DOHH2 (cell line): ENCODE results near the gene MEPE.

Source experiments
- H3F3A ChIP-seq: fragments of 200-600 bp; sonication (generic), shearing (Covaris generic); 2 replicates; pipeline ENCODE4 v1.6.0; 2016; ENCODE audit warnings: antibody characterized with exemption, mild to moderate bottlenecking; ENCODE audit not compliant: control insufficient read depth, insufficient read depth
- H3K27ac ChIP-seq: fragments of 200-600 bp; sonication (generic); 2 replicates; pipeline ENCODE4 v1.5.1; 2014; ENCODE audit warnings: low read depth, mild to moderate bottlenecking, low read length, moderate library complexity
- H3K27me3 ChIP-seq: fragments of 200-600 bp; sonication (generic); 2 replicates; pipeline ENCODE4 v1.6.1; 2014; ENCODE audit warnings: mild to moderate bottlenecking, low read length, mixed read lengths; ENCODE audit not compliant: control insufficient read depth
- H3K36me3 ChIP-seq: fragments of 200-600 bp; sonication (generic); 2 replicates; pipeline ENCODE4 v1.6.1; 2014; ENCODE audit warnings: mild to moderate bottlenecking, low read length, moderate library complexity, mixed read lengths; ENCODE audit not compliant: control insufficient read depth
- H3K4me1 ChIP-seq: fragments of 200-600 bp; sonication (generic); 2 replicates; pipeline ENCODE4 v1.6.1; 2014; ENCODE audit warnings: mild to moderate bottlenecking, low read length, mixed read lengths; ENCODE audit not compliant: control insufficient read depth
- H3K4me2 ChIP-seq: fragments of 200-600 bp; sonication (generic); 2 replicates; pipeline ENCODE4 v1.6.0; 2014; ENCODE audit warnings: mild to moderate bottlenecking, low read length, moderate library complexity
- H3K4me3 ChIP-seq: fragments of 200-600 bp; sonication (generic); 2 replicates; pipeline ENCODE4 v1.5.1; 2014; ENCODE audit warnings: mild to moderate bottlenecking, low read length, mixed read lengths
- H3K79me2 ChIP-seq: fragments of 200-600 bp; sonication (generic); 2 replicates; pipeline ENCODE4 v1.6.1; 2014; ENCODE audit warnings: mild to moderate bottlenecking, low read length, mixed read lengths; ENCODE audit not compliant: control insufficient read depth
- H3K9me2 ChIP-seq: fragments of 200-600 bp; sonication (generic); replicated peaks from 2 replicates; pipeline ENCODE4 v1.6.1; 2014; ENCODE audit warnings: mild to moderate bottlenecking, low read length, mixed read lengths; ENCODE audit not compliant: control insufficient read depth
- H3K9me3 ChIP-seq: fragments of 200-600 bp; sonication (generic); 2 replicates; pipeline ENCODE4 v1.6.1; 2014; ENCODE audit warnings: antibody characterized with exemption, low read length, mixed read lengths; ENCODE audit not compliant: control insufficient read depth, insufficient read depth
- H4K20me1 ChIP-seq: fragments of 200-600 bp; sonication (generic); 2 replicates; pipeline ENCODE4 v1.6.0; 2014; ENCODE audit warnings: low read depth, mild to moderate bottlenecking, antibody characterized with exemption, low read length, moderate library complexity; ENCODE audit not compliant: control insufficient read depth, insufficient read depth
- EZH2phosphoT487 ChIP-seq: fragments of 200-600 bp; sonication (generic); IDR thresholded peaks from 2 replicates; pipeline ENCODE4 v1.6.1; 2017; ENCODE audit warnings: borderline replicate concordance, mild to moderate bottlenecking, antibody characterized with exemption, low read length, moderate library complexity, mixed read lengths
- TF ChIP-seq, protein P1 (sequence below): fragments of 200-600 bp; sonication (generic); IDR thresholded peaks from one replicate; pipeline ENCODE4 v1.5.1; 2014; ENCODE audit warnings: antibody characterized with exemption, mild to moderate bottlenecking, low read depth, low read length; ENCODE audit not compliant: poor library complexity, severe bottlenecking

MEPE gene

DNA sequence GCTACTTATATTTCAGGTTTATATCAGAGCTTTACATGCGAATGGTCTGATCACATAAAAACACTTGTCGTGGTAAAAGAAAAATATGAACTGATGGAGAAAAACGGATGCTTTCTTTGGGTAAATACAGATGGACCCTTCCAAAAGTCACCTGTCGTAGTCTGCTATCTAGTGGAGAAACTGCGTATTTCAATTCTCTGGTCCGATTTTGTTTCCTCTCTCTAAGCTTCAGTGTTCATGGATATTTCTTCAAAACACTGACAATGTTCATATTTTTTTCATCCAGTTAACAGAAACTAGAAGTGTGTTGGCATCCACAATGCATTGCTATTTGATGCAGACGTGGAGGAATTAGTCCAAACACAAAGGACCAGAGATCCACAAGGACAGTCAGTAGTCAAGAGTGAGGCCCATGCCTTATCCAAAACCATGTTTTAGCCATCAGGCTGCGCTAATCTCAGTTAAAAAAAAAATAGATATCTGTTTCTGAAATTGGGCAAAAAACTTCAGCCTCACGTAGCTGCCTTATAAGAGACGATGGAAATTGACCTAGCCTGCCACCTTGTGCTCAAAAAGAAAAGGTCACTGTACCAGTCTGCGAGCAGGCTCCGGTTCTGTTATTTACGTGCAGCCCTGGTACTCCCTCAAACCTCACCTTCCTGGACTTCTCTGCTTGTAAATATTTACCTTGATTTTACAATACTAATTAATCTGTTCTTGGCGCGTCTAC lies 16.0 kb downstream of the MEPE start:
- Histone ChIP-seq H4K20me1 (no peaks in the 10 kb centered on the region), H3K27ac (no peak overlapping the region), H3K4me3 (peak overlapping the region; percentile 32), H3K36me3 (no peaks in the 10 kb centered on the region), H3K79me2 (no peaks in the 10 kb centered on the region), H3F3A (no peaks in the 10 kb centered on the region), H3K4me2 (peak overlapping the region; percentile 57), H3K4me1 (peaks cover 10% of the 10 kb centered on the region), H3K27me3 (peaks cover 12% of the 10 kb centered on the region), H3K9me3 (no peaks in the 10 kb centered on the region), H3K9me2 (no peaks in the 10 kb centered on the region)
- TF ChIP-seq, protein P1, sequence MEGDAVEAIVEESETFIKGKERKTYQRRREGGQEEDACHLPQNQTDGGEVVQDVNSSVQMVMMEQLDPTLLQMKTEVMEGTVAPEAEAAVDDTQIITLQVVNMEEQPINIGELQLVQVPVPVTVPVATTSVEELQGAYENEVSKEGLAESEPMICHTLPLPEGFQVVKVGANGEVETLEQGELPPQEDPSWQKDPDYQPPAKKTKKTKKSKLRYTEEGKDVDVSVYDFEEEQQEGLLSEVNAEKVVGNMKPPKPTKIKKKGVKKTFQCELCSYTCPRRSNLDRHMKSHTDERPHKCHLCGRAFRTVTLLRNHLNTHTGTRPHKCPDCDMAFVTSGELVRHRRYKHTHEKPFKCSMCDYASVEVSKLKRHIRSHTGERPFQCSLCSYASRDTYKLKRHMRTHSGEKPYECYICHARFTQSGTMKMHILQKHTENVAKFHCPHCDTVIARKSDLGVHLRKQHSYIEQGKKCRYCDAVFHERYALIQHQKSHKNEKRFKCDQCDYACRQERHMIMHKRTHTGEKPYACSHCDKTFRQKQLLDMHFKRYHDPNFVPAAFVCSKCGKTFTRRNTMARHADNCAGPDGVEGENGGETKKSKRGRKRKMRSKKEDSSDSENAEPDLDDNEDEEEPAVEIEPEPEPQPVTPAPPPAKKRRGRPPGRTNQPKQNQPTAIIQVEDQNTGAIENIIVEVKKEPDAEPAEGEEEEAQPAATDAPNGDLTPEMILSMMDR, result peak; percentile 74
- no peak for TF ChIP-seq EZH2phosphoT487

DNA sequence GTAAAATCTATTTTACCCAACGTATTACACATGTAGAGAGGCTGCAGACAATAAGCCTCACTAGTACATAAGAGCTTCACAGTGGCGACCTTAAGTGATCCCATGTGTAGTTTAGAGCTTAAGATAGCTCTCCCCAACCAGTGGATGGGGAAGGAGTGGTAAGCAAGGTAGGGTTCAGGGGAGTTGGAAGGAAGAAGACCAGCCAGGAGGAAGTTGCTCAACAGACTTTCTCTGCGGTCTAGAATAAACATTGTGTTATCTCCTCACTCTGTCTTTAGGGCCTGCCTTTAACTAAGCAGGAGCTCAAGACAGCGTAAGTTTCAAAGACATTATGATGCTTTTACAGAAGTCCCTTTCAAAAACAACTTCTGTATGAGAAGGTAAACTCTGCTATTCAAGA lies 16.8 kb downstream of the MEPE start:
- Histone ChIP-seq H3K4me2 (no peak overlapping the region), H3K4me1 (peaks cover 10% of the 10 kb centered on the region), H3K9me3 (no peaks in the 10 kb centered on the region), H3K9me2 (no peaks in the 10 kb centered on the region), H4K20me1 (no peaks in the 10 kb centered on the region), H3F3A (no peaks in the 10 kb centered on the region), H3K27ac (no peak overlapping the region), H3K27me3 (peaks cover 8% of the 10 kb centered on the region), H3K4me3 (no peak overlapping the region), H3K36me3 (no peaks in the 10 kb centered on the region), H3K79me2 (no peaks in the 10 kb centered on the region)
- no peak for TF ChIP-seq EZH2phosphoT487
- TF ChIP-seq, protein P1, result no peak

DNA sequence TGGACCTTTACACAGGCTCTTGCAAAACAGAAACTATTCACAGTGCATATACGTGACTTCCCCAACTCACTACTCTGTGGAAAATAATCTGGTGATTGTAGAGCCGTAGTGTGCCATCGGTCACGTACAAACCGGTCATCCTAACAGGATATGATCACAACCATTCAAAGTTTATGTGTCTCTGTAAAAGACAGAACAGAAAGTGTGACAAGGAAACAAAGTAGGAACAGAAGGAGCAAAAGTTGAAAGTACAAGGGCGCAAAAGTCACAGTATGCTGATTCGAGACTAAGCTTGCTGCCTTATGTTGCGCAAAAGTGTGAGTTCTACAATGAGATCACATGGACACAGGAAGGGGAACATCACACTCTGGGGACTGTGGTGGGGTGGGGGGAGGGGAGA lies 18.6 kb downstream of the MEPE start:
- H4K20me1 ChIP-seq, result no peaks in the 10 kb centered on the region
- no peaks in the 10 kb centered on the region for H3K36me3 ChIP-seq
- H3K4me3 ChIP-seq, result no peak overlapping the region
- H3K79me2 ChIP-seq, result no peaks in the 10 kb centered on the region
- H3K4me2 ChIP-seq, result no peak overlapping the region
- H3K9me3 ChIP-seq, result no peaks in the 10 kb centered on the region
- H3K4me1 ChIP-seq, result peaks cover 10% of the 10 kb centered on the region
- H3K9me2 ChIP-seq, result no peaks in the 10 kb centered on the region
- H3K27me3 ChIP-seq, result no peaks in the 10 kb centered on the region
- no peak overlapping the region for H3K27ac ChIP-seq
- TF ChIP-seq EZH2phosphoT487, result no peak
- TF ChIP-seq, protein P1, result no peak
- H3F3A ChIP-seq, result no peaks in the 10 kb centered on the region
